IPS-15b (cell line): ENCODE results near the gene MYOG.

Source experiments
- H3K27me3 ChIP-seq: one replicate; pipeline ENCODE4 v1.6.1; 2013; ENCODE audit warnings: low read length; ENCODE audit not compliant: control insufficient read depth, insufficient read depth
- H3K36me3 ChIP-seq: one replicate; pipeline ENCODE4 v1.6.1; 2013; ENCODE audit warnings: low read length; ENCODE audit not compliant: control insufficient read depth, insufficient read depth
- H3K4me1 ChIP-seq: one replicate; pipeline ENCODE4 v1.6.1; 2013; ENCODE audit warnings: mild to moderate bottlenecking, low read length; ENCODE audit not compliant: control insufficient read depth, insufficient read depth
- H3K4me3 ChIP-seq: one replicate; pipeline ENCODE4 v1.5.1; 2013; ENCODE audit warnings: low read depth, low read length
- H3K9ac ChIP-seq: one replicate; pipeline ENCODE4 v1.6.1; 2013; ENCODE audit warnings: low read depth, mild to moderate bottlenecking, low read length
- H3K9me3 ChIP-seq: one replicate; pipeline ENCODE4 v1.6.1; 2013; ENCODE audit warnings: mild to moderate bottlenecking, low read length; ENCODE audit not compliant: control insufficient read depth, insufficient read depth

The MYOG gene

GRCh38 chr1:203046984-203047630 lies 38.7 kb downstream of the MYOG start:
- H3K4me3 ChIP-seq: no peak overlapping the region
- H3K27me3 ChIP-seq: peaks cover 4% of the 10 kb centered on the region
- H3K9ac ChIP-seq: no peak overlapping the region
- no peaks in the 10 kb centered on the region for H3K9me3 ChIP-seq
- H3K4me1 ChIP-seq: peaks cover 6% of the 10 kb centered on the region
- H3K36me3 ChIP-seq: peaks cover 5% of the 10 kb centered on the region

GRCh38 chr1:203045821-203046594 lies 39.8 kb downstream of the MYOG start:
- Histone ChIP-seq H3K9ac (no peak overlapping the region), H3K4me3 (no peak overlapping the region), H3K27me3 (peaks cover 4% of the 10 kb centered on the region), H3K4me1 (peaks cover 4% of the 10 kb centered on the region), H3K9me3 (no peaks in the 10 kb centered on the region), H3K36me3 (peaks cover 5% of the 10 kb centered on the region)

- no peaks in the 10 kb centered on the region for H3K9me3 ChIP-seq
- no peak overlapping the region for H3K9ac ChIP-seq
- H3K36me3 ChIP-seq: peaks cover 5% of the 10 kb centered on the region
- H3K27me3 ChIP-seq: peaks cover 1% of the 10 kb centered on the region
- H3K4me1 ChIP-seq: peaks cover 4% of the 10 kb centered on the region
- no peak overlapping the region for H3K4me3 ChIP-seq
These were observed 40.5 kb downstream of the MYOG start for GRCh38 chr1:203045336-203045735.

GRCh38 chr1:203044546-203045250 lies 41.1 kb downstream of the MYOG start:
- H3K9me3 ChIP-seq: no peaks in the 10 kb centered on the region
- H3K36me3 ChIP-seq: peaks cover 5% of the 10 kb centered on the region
- H3K27me3 ChIP-seq: no peaks in the 10 kb centered on the region
- no peak overlapping the region for H3K9ac ChIP-seq
- H3K4me1 ChIP-seq: peaks cover 5% of the 10 kb centered on the region
- no peak overlapping the region for H3K4me3 ChIP-seq

GRCh38 chr1:203043830-203044545 lies 41.8 kb downstream of the MYOG start:
- Histone ChIP-seq H3K36me3 (peaks cover 5% of the 10 kb centered on the region), H3K4me3 (no peak overlapping the region), H3K9ac (no peak overlapping the region), H3K27me3 (no peaks in the 10 kb centered on the region), H3K9me3 (no peaks in the 10 kb centered on the region), H3K4me1 (peaks cover 6% of the 10 kb centered on the region)

- Histone ChIP-seq H3K4me3 (no peak overlapping the region), H3K9ac (no peak overlapping the region), H3K27me3 (no peaks in the 10 kb centered on the region), H3K9me3 (no peaks in the 10 kb centered on the region), H3K4me1 (peaks cover 4% of the 10 kb centered on the region), H3K36me3 (peaks cover 5% of the 10 kb centered on the region)
These were observed 44.4 kb downstream of the MYOG start for GRCh38 chr1:203041351-203041932.

- Histone ChIP-seq H3K4me3 (no peak overlapping the region), H3K9ac (no peak overlapping the region), H3K4me1 (peaks cover 4% of the 10 kb centered on the region), H3K27me3 (no peaks in the 10 kb centered on the region), H3K36me3 (peaks cover 5% of the 10 kb centered on the region), H3K9me3 (no peaks in the 10 kb centered on the region)
These were observed 45.1 kb downstream of the MYOG start for GRCh38 chr1:203040513-203041275.

GRCh38 chr1:203039609-203040512 lies 46.0 kb downstream of the MYOG start:
- H3K36me3 ChIP-seq: peaks cover 5% of the 10 kb centered on the region
- H3K4me1 ChIP-seq: peaks cover 4% of the 10 kb centered on the region
- H3K4me3 ChIP-seq: no peak overlapping the region
- no peaks in the 10 kb centered on the region for H3K9me3 ChIP-seq
- no peak overlapping the region for H3K9ac ChIP-seq
- H3K27me3 ChIP-seq: no peaks in the 10 kb centered on the region

GRCh38 chr1:203038891-203039608 lies 46.8 kb downstream of the MYOG start:
- H3K9me3 ChIP-seq: no peaks in the 10 kb centered on the region
- H3K9ac ChIP-seq: no peak overlapping the region
- peaks cover 4% of the 10 kb centered on the region for H3K4me1 ChIP-seq
- no peaks in the 10 kb centered on the region for H3K27me3 ChIP-seq
- peaks cover 4% of the 10 kb centered on the region for H3K36me3 ChIP-seq
- H3K4me3 ChIP-seq: no peak overlapping the region
